Stomach (tissue), 4 donors: Measurements from ENCODE around the gene GEMIN7.

ENCODE experiments used
- CTCF ChIP-seq, 7 experiments: fragments of 450-650 bp in 4 of 7; fragments of 200-600 bp in 3 of 7; sonication (generic) in 3 of 7; IDR thresholded peaks; one replicate each; pipeline ENCODE4 v1.5.1; 2016 to 2019; ENCODE audit warnings: antibody characterized with exemption in 7 of 7, control low read depth in 2 of 7, mild to moderate bottlenecking in 1 of 7
- POLR2A ChIP-seq, 4 donors: fragments of 450-650 bp; IDR thresholded peaks; one replicate each; pipeline ENCODE4 v1.6.1; 2016; ENCODE audit warnings: antibody characterized with exemption in 4 of 4, control low read depth in 2 of 4, mild to moderate bottlenecking in 1 of 4, moderate library complexity in 1 of 4
- POLR2AphosphoS5 ChIP-seq, 3 donors: sonication (generic); formaldehyde crosslinking; IDR thresholded peaks; one replicate each; pipeline ENCODE4 v1.6.1; 2016; ENCODE audit warnings: antibody characterized with exemption in 3 of 3

GRCh38 chr19:45101806-45102205 lies 22.7 kb downstream of the GEMIN7 start:
- no peak for TF ChIP-seq POLR2AphosphoS5 (IDR thresholded peaks at IDR 0.05)
- TF ChIP-seq CTCF (IDR thresholded peaks at IDR 0.05), result no peak
- no peak for TF ChIP-seq POLR2A (IDR thresholded peaks at IDR 0.05)
